GM10266 (cell line): ENCODE data around the gene METRNL.

Experiments used
- DNase-seq: peaks from one replicate; pipeline ENCODE4 v3.0.0; 2012; ENCODE audit errors: extremely low spot score
- CTCF ChIP-seq: IDR thresholded peaks from 2 replicates; pipeline ENCODE4 v1.5.1; 2012; ENCODE audit warnings: mild to moderate bottlenecking, low read depth; ENCODE audit not compliant: control insufficient read depth, insufficient read depth; ENCODE audit errors: missing control alignments

The METRNL gene

GRCh38 chr17:83091257-83092141 is 12.1 kb downstream of the METRNL start:
- DNase-seq, result no peak
- TF ChIP-seq CTCF, result no peak

DNA sequence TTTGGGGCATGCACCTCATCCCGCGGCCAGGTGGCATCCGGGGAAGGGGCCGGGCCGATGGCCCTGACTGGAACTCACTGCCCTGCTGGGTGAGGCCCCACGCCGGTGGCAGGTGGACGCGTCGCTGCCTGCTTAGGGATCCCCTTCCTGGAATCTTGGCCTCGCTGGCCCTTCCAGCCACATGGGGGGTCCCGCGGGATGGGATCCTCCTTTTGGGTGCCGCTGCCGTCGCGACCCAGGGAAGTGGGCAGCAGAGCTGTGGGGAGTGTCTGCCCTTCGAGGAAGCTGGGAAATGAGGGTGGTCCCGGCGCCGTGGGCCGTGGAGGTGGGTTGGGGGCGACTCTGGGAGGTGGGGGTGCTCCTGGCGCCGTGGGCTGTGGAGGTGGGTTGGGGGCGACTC is 12.8 kb downstream of the METRNL start:
- DNase-seq, result no peak
- no peak for TF ChIP-seq CTCF

GRCh38 chr17:83092931-83093330 is 13.5 kb downstream of the METRNL start:
- DNase-seq, result no peak
- TF ChIP-seq CTCF, result no peak

DNA sequence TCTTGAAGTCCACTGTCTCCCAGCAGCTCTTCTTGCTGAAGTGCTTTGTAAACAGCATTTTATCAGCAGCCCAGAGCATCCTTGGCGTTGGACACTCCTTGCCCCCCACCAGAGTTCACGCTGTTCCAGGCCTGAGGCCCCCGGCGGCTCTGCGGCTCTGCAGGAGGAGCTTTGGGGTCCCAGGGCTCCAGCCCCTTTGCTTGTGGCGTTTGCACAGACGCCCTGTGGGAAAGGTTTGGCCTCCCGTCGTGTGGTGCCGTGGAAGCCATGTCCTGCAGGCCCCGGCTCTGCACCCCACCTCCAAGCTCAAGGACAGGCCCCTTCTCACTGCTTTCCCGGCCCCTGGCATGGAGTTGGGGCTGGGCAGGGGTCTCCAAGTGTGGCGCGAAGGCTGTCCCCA is 14.1 kb downstream of the METRNL start:
- TF ChIP-seq CTCF, result no peak

DNA sequence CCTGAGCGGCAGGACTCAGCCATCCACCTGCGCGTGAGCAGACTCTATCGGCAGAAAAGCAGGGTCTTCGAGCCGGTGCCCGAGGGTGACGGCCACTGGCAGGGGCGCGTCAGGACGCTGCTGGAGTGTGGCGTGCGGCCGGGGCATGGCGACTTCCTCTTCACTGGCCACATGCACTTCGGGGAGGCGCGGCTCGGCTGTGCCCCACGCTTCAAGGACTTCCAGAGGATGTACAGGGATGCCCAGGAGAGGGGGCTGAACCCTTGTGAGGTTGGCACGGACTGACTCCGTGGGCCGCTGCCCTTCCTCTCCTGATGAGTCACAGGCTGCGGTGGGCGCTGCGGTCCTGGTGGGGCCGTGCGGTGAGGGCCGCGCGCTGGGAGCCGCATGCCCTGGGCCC is 14.9 kb downstream of the METRNL start:
- no peak for DNase-seq

More for the DNA sequence above, 14.1 kb downstream of the METRNL start:
- no peak for DNase-seq

GRCh38 chr17:83095016-83095415 is 15.6 kb downstream of the METRNL start:
- no peak for TF ChIP-seq CTCF
- no peak for DNase-seq

More for the DNA sequence above, 14.9 kb downstream of the METRNL start:
- no peak for TF ChIP-seq CTCF
